Psoas muscle (tissue), 8 donors: ENCODE data around the gene ASB18. TPM values are rescaled to one million over a fixed set of nuclear protein-coding genes. Genes with fewer than 3 reads are reported as not detected.

Source experiments
- ATAC-seq, 4 donors: fragments of 200-7000 bp; cut with Tn5 transposase; one replicate each; pipeline ENCODE4 v1.9.1; 2020; ENCODE audit warnings: moderate library complexity in 3 of 4, mild to moderate bottlenecking in 2 of 4
- DNase-seq, 2 donors: peaks; one replicate each; pipeline ENCODE4 v3.0.0-alpha.2; 2020
- H3K27ac ChIP-seq: fragments of 200-600 bp; one replicate; pipeline ENCODE4 v1.8.0; 2022
- H3K27me3 ChIP-seq, 3 donors: fragments of 200-600 bp in 1 of 3; one replicate each; pipeline versions ENCODE4 v1.6.1 to v1.8.0; 2013 to 2022; ENCODE audit warnings: low read length in 2 of 3, mild to moderate bottlenecking in 2 of 3, moderate library complexity in 1 of 3; ENCODE audit not compliant: insufficient read depth in 3 of 3
- H3K36me3 ChIP-seq, 2 donors: fragments of 200-600 bp in 1 of 2; one replicate each; pipeline versions ENCODE4 v1.6.1 to v1.8.0; 2013 to 2022; ENCODE audit warnings: low read depth in 1 of 2, mild to moderate bottlenecking in 1 of 2, moderate library complexity in 1 of 2; ENCODE audit not compliant: insufficient read depth in 1 of 2
- H3K4me1 ChIP-seq: fragments of 200-600 bp; one replicate; pipeline ENCODE4 v1.8.0; 2022
- H3K4me3 ChIP-seq: fragments of 200-600 bp; one replicate; pipeline ENCODE4 v1.8.0; 2022; ENCODE audit warnings: mild to moderate bottlenecking
- H3K9me3 ChIP-seq: fragments of 200-600 bp; one replicate; pipeline ENCODE4 v1.8.0; 2022
- WGBS, 3 donors: extraction: QIAGEN DNeasy Blood & Tissue Kit; methylation state at CpG; one replicate each; pipeline versions ENCODE4 v1.1.6 to v1.1.7; 2013; 5-methylcytosine and 5-hydroxymethylcytosine counted together
- intact Hi-C, 2 donors: fragments of 100-400 bp; cut with DNase I; formaldehyde crosslinking; loops; one replicate each; pipeline versions ENCODE4 v1.11.0 to v1.14.2; 2022
- polyA plus RNA-seq, 3 donors: library from polyadenylated mRNA; stranded (reverse); fragments of 200-250 nt; gene quantifications; one replicate each; pipeline ENCODE4 v1.2.3, GENCODE V29; 2013
- total RNA-seq, 4 donors: library from RNA; stranded (reverse); fragmentation: NEBNext Ultra II Directional in 2 of 4; extraction: Animal tissue kit (Norgen Biotek cat#: 25700) in 2 of 4; gene quantifications; one replicate each; pipeline versions ENCODE4 v1.2.1 to v1.2.4, GENCODE V29; 2021 to 2023
- TF ChIP-seq, protein P1 (sequence below): fragments of 200-600 bp; IDR thresholded peaks from one replicate; pipeline ENCODE4 v1.8.0; 2022; ENCODE audit warnings: antibody characterized with exemption
- donor health status: healthy with polysubstance abuse.
- donor health status: DM: no; HTN: no; CAD: no; lungs with moderate emphysema.
- donor health status: Bipolar disorder and iron deficiency.
- donor health status: healthy.
- donor health status: DM: yes; HTN: yes; CAD: no.
- donor health status: DM: no; HTN: no; CAD: no.
- donor health status: DM: no; HTN: no; CAD: no.
- donor health status: DM: yes; HTN: yes; CAD: no.

The ASB18 gene
- total and polyA plus RNA-seq, 7 donors: 0.04 to 9.3 (median 1.1) TPM

DNA sequence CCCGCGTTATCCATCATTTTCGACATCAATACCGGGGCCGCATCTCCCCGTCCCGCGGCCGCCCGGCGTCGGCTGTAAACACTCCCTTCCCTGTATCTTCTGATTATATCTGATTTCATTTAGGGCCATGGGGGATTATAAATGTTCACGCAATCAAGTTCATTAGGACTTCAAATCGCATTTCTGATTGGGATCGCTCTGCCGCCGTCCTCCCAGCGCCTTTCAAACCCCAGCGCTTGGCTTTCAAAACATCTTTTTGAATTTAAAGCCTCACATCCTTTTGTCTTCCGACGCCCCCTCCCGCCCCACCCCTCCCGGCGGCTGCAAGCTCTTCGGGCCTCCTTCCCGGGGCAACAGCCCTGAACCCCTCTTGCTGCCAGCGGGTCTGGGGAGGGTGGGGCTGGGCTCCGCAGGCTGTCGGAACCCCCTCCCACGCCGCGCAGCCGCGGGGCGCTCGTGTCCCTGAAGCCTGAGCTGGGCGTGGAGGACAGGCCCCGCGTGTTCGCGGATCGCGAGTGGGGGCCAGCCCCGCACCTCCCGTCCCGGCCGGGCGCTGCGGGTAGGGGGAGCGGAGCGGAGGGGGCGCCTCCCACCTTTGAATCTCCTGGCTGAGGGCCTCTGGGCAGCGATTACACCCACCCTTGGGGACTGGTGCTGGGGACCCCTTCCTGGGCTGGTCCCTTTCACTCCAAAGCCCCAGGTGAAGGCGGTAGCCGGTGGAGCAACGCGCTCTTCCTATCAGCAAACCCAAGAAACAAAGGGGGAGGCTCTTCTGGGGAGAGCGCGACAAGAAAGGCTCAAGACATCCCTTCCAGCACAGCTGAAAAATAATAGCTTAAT is 84.8 kb downstream of the ASB18 start:
- Histone ChIP-seq H3K9me3 (no peaks in the 10 kb centered on the region), H3K36me3 (no peaks in the 10 kb centered on the region), H3K27me3 (peaks cover 3 to 74% (median 22%) of the 10 kb centered on the region in 3 donors), H3K27ac (no peak overlapping the region), H3K4me1 (peaks cover 20% of the 10 kb centered on the region), H3K4me3 (peak overlapping the region; percentile 59)
- intact Hi-C loops: loop anchor here (5.0 to 10.0 kb wide), 3 partner anchors 125 to 402 kb away; no protein-coding TSS in a partner anchor
- TF ChIP-seq, protein P1, sequence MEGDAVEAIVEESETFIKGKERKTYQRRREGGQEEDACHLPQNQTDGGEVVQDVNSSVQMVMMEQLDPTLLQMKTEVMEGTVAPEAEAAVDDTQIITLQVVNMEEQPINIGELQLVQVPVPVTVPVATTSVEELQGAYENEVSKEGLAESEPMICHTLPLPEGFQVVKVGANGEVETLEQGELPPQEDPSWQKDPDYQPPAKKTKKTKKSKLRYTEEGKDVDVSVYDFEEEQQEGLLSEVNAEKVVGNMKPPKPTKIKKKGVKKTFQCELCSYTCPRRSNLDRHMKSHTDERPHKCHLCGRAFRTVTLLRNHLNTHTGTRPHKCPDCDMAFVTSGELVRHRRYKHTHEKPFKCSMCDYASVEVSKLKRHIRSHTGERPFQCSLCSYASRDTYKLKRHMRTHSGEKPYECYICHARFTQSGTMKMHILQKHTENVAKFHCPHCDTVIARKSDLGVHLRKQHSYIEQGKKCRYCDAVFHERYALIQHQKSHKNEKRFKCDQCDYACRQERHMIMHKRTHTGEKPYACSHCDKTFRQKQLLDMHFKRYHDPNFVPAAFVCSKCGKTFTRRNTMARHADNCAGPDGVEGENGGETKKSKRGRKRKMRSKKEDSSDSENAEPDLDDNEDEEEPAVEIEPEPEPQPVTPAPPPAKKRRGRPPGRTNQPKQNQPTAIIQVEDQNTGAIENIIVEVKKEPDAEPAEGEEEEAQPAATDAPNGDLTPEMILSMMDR: no peak
- no peak for DNase-seq
- WGBS, 3 donors: 4 to 7% (median 7%) methylated on average over 55 to 59 of the region's 59 CpGs
- ATAC-seq: no peak

DNA sequence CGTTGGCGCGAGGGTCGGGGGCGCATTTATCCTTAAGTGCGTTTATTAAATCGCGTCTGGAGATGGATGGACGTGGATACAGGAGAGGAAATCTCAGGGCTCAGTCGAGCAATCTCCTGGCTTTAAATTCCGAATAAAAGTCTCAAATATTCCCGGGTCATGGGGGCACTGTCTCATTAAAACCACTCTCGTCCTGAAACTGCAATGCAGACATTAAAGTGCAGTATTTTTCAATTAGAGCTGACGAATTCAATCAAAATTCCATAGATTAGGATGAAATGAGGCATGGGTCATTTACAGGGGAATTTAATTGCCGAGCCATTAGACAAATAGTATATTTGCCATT is 85.3 kb downstream of the ASB18 start:
- ATAC-seq: no peak
- no peak for DNase-seq
- TF ChIP-seq, protein P1: no peak
- Histone ChIP-seq H3K4me3 (peak overlapping the region; percentile 59), H3K9me3 (no peaks in the 10 kb centered on the region), H3K36me3 (no peaks in the 10 kb centered on the region), H3K4me1 (peaks cover 20% of the 10 kb centered on the region), H3K27ac (no peak overlapping the region), H3K27me3 (peaks cover 3 to 80% (median 23%) of the 10 kb centered on the region in 3 donors)
- intact Hi-C loops: loop anchor here (5.0 to 10.0 kb wide), 2 partner anchors 126 to 402 kb away; no protein-coding TSS in a partner anchor
- 4 to 6% (median 5%) methylated on average over 15 of the region's 15 CpGs for WGBS, 3 donors

DNA sequence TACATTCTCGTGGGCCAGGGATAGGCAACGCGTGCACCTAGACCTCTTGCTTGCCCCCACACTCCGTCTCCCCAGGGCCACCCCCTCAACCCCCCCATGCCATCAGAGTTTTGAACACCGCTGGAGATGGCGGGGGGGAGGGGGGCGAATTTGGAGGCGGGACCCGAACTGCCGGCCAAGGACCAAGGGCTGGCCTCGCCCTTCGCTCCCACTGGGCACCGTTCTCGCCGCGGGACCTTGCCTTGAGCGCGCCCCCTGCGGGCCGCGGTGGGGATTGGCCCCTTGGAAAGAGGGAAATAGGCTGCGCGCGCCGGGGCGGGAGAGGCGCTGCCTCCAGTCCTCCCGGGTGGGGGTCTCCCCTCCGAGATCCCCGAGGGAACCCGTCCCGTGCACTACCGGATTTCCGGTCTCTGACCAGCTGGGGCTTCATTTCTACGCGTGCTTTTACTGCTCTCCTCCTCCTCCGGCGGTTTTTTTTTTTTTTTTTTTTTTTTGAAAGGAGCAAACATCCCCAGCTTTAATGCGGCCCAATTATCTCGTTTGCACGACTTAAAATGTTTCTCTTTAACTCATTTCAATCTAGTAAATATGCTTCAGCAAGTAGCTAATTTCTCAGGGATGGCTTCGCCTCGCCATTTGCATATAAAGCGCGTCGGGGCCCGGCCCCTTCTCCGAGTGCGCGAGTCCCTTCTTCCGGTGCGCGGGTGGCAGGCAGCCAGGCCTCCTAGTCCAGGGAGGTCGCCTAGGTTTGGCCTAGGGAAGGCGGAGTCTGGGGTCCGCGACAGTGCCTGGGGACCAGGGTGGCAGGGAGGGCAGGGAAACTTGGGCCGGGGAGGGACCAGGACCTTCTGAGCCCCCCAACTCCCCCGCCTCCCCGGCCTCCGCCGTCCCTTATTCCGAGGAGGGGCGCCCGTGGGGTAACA is 86.0 kb downstream of the ASB18 start:
- peaks cover 20% of the 10 kb centered on the region for H3K4me1 ChIP-seq
- intact Hi-C loops: loop anchor here (5.0 to 10.0 kb wide), 2 partner anchors 127 to 401 kb away; no protein-coding TSS in a partner anchor
- peak; percentile 65 to 80 for DNase-seq
- H3K27me3 ChIP-seq: peaks cover 3 to 86% (median 27%) of the 10 kb centered on the region in 3 donors
- TF ChIP-seq, protein P1: peak; percentile 73
- H3K36me3 ChIP-seq: no peaks in the 10 kb centered on the region
- H3K9me3 ChIP-seq: no peaks in the 10 kb centered on the region
- ATAC-seq: peak; percentile 81 to 92 (median 84)
- peak overlapping the region; percentile 59 for H3K4me3 ChIP-seq
- no peak overlapping the region for H3K27ac ChIP-seq
- 3 to 4% (median 4%) methylated on average over 51 to 65 of the region's 65 CpGs for WGBS, 3 donors

DNA sequence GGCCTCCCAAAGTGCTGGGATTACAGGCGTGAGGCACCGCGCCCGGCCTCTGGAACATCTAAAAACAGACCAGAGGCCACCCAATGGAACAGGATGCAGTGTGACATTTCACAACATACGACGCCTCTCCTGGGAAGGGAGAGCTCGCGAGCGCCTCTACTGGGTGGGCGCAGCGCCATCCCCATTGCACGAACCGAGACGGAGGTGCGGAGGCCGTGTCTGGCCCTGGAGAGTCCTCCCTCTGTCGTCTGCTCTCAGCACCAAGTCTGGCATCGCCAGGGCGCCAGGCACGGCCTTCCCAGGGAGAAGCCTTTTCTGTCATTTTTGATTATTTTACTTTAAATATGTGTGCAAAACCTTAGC is 86.6 kb downstream of the ASB18 start:
- no peaks in the 10 kb centered on the region for H3K9me3 ChIP-seq
- peaks cover 3 to 93% (median 32%) of the 10 kb centered on the region in 3 donors for H3K27me3 ChIP-seq
- intact Hi-C loops: loop anchor here (5.0 to 10.0 kb wide), 2 partner anchors 127 to 400 kb away; no protein-coding TSS in a partner anchor
- TF ChIP-seq, protein P1: no peak
- DNase-seq: peak; percentile 66 to 80
- H3K4me1 ChIP-seq: peaks cover 20% of the 10 kb centered on the region
- WGBS, 3 donors: 20 to 26% (median 20%) methylated on average over 20 of the region's 20 CpGs
- no peaks in the 10 kb centered on the region for H3K36me3 ChIP-seq
- peak overlapping the region; percentile 59 for H3K4me3 ChIP-seq
- ATAC-seq: peak; percentile 56 to 83 (median 74)
- no peak overlapping the region for H3K27ac ChIP-seq
